Measurements from ENCODE around the gene SOBP. TPM values are rescaled to one million over a fixed set of nuclear protein-coding genes. Genes with fewer than 3 reads are reported as not detected.

Gene SOBP
- total RNA-seq, 1 donor from 2014 or later = 13.3 TPM

DNA sequence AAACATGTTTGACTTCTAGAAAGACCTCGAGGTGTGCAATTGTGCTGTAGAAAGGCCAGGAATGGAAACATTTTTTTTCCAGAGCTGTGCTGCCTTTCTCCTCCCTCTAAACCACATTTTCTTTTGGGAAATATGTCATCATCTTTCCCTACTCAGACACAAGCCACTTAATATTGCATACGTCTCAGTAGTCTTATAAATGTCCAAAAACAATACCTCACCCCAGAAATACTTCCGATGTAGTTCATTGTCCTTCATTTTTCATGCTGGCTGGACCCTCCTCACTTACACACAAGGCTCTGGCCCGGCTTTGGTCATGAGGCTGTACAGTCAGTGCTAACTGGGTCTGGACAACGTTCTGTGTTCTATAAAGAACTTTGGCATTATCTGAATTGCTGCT, 207.8 kb downstream of the SOBP start:
- Histone ChIP-seq H3K9me3 (no peaks in the 10 kb centered on the region), H3K27me3 (no peaks in the 10 kb centered on the region), H3K4me1 (no peaks in the 10 kb centered on the region), H3K27ac (no peak overlapping the region), H3K36me3 (no peaks in the 10 kb centered on the region), H3K4me3 (no peak overlapping the region)
- no peak for TF ChIP-seq CTCF (IDR thresholded peaks at IDR 0.05)
- no peak for TF ChIP-seq POLR2A (IDR thresholded peaks at IDR 0.05)
- no peak for TF ChIP-seq POLR2AphosphoS5 (IDR thresholded peaks at IDR 0.05; ENCODE audit: insufficient read depth in 1 of 2, low read depth in 1 of 2)
- intact Hi-C loops (cut with DNase I) = no loop called here
- no peak for DNase-seq (ENCODE audit: extremely low spot score in 2 of 2)

- Histone ChIP-seq H3K4me1 (no peaks in the 10 kb centered on the region), H3K36me3 (no peaks in the 10 kb centered on the region), H3K4me3 (no peak overlapping the region), H3K27ac (no peak overlapping the region), H3K9me3 (no peaks in the 10 kb centered on the region), H3K27me3 (no peaks in the 10 kb centered on the region)
- intact Hi-C loops (cut with DNase I) = no loop called here
- no peak for TF ChIP-seq CTCF (IDR thresholded peaks at IDR 0.05)
- no peak for TF ChIP-seq POLR2A (IDR thresholded peaks at IDR 0.05)
- TF ChIP-seq POLR2AphosphoS5 (IDR thresholded peaks at IDR 0.05; ENCODE audit: insufficient read depth in 1 of 2, low read depth in 1 of 2) = no peak
- DNase-seq (ENCODE audit: extremely low spot score in 2 of 2) = peak in 1 of 2 donors; percentile 16
Observed at GRCh38 chr6:107698146-107698545, 208.2 kb downstream of the SOBP start.

GRCh38 chr6:107699254-107699653, 209.3 kb downstream of the SOBP start:
- no peaks in the 10 kb centered on the region for H3K9me3 ChIP-seq
- no peak for TF ChIP-seq CTCF (IDR thresholded peaks at IDR 0.05)
- no peak for TF ChIP-seq POLR2AphosphoS5 (IDR thresholded peaks at IDR 0.05; ENCODE audit: insufficient read depth in 1 of 2, low read depth in 1 of 2)
- TF ChIP-seq POLR2A (IDR thresholded peaks at IDR 0.05) = no peak
- intact Hi-C loops (cut with DNase I) = no loop called here
- H3K36me3 ChIP-seq = no peaks in the 10 kb centered on the region
- no peaks in the 10 kb centered on the region for H3K4me1 ChIP-seq
- no peak overlapping the region for H3K4me3 ChIP-seq
- DNase-seq (ENCODE audit: extremely low spot score in 2 of 2) = peak in 1 of 2 donors; percentile 6
- no peak overlapping the region for H3K27ac ChIP-seq
- no peaks in the 10 kb centered on the region for H3K27me3 ChIP-seq

- H3K27ac ChIP-seq = no peak overlapping the region
- intact Hi-C loops (cut with DNase I) = no loop called here
- H3K36me3 ChIP-seq = no peaks in the 10 kb centered on the region
- TF ChIP-seq POLR2AphosphoS5 (IDR thresholded peaks at IDR 0.05; ENCODE audit: insufficient read depth in 1 of 2, low read depth in 1 of 2) (no peak), CTCF (IDR thresholded peaks at IDR 0.05) (no peak), POLR2A (IDR thresholded peaks at IDR 0.05) (no peak)
- no peaks in the 10 kb centered on the region for H3K9me3 ChIP-seq
- no peaks in the 10 kb centered on the region for H3K4me1 ChIP-seq
- peak; percentile 29 to 84 for DNase-seq (ENCODE audit: extremely low spot score in 2 of 2)
- H3K27me3 ChIP-seq = no peaks in the 10 kb centered on the region
- H3K4me3 ChIP-seq = no peak overlapping the region
Observed at GRCh38 chr6:107699697-107700325, 209.9 kb downstream of the SOBP start.

GRCh38 chr6:107703606-107704005, 213.7 kb downstream of the SOBP start:
- no peak overlapping the region for H3K4me3 ChIP-seq
- H3K27me3 ChIP-seq = no peaks in the 10 kb centered on the region
- H3K27ac ChIP-seq = no peak overlapping the region
- no peaks in the 10 kb centered on the region for H3K36me3 ChIP-seq
- DNase-seq (ENCODE audit: extremely low spot score in 2 of 2) = peak in 1 of 2 donors; percentile 22
- no peaks in the 10 kb centered on the region for H3K9me3 ChIP-seq
- intact Hi-C loops (cut with DNase I) = no loop called here
- TF ChIP-seq POLR2A (IDR thresholded peaks at IDR 0.05) (no peak), POLR2AphosphoS5 (IDR thresholded peaks at IDR 0.05; ENCODE audit: insufficient read depth in 1 of 2, low read depth in 1 of 2) (no peak), CTCF (IDR thresholded peaks at IDR 0.05) (no peak)
- no peaks in the 10 kb centered on the region for H3K4me1 ChIP-seq

Data from vagina (tissue), 2 donors.